ENCODE data around the gene EEF1A2. TPM values are rescaled to one million over a fixed set of nuclear protein-coding genes. Genes with fewer than 3 reads are reported as not detected.
A peak's percentile ranks its signal among the peaks of the same experiment; 100 is the strongest.

EEF1A2 gene
- total and polyA plus RNA-seq, 2 donors (not counting 3 experiments of a cell fraction or from before 2014, with no cell fraction given): 2.7 to 3.4 TPM

DNA sequence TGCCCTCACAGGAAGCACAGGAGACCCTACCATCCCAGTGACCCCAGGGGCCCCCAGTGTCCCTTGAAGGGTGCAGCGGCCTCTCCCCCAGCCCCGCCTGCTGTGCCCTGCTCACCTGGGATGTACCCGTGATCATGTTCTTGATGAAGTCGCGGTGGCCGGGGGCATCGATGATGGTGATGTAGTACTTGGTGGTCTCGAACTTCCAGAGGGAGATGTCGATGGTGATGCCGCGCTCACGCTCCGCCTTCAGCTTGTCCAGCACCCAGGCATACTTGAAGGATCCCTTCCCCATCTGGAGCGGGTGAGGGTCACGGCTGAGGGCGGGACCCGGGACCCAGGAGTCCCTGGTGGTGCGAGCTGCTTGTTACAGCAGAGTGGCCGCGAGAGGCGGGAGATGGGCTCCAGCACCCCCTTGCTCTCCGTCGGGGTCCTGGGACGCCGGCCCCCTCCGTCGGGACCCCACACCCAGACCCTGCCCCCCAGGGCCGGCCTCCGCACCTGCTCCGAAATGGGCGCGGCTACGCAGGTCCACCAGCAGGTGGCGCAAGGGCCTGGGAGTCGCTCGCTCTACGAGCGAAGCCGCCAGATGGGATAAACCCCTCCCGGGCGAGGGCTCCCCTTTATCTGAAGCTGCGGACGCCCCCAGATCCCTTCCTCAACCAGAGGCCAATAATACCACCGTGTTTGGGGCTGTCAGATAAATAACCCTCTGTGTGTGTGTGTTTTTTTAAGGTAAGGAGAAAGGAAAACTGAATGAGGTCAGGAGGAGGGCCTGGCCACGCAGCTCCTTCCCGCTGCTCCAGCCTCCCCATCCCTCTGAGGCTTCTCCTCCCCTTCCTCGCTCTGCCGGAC lies 2.9 kb downstream of the EEF1A2 start:
- ChIA-PET CTCF (interaction anchor here (0.6 to 2.5 kb wide), 33 partner anchors 9 to 787 kb away, joined by 3 to 30 read pairs (median 3); partner anchors contain the start of genes ARFGAP1, HELZ2, PPDPF and PTK6), POLR2A (interaction anchor here (0.5 kb wide), 1 partner anchor 24 kb away, joined by 3 read pairs; no protein-coding TSS in a partner anchor)

More for the DNA sequence above, 2.9 kb downstream of the EEF1A2 start:
- dilution Hi-C loops (cut with MboI; ENCODE audit: extremely low pct_ligation_motif_present, low sequenced_read_pairs): no loop called here
- H2AFZ ChIP-seq (ENCODE audit: low read depth, low read length): peak overlapping the region; percentile 41
- H3K4me2 ChIP-seq (ENCODE audit: insufficient read depth, low read length): no peak overlapping the region
- H3K9me3 ChIP-seq (replicated peaks; ENCODE audit: control insufficient read depth, insufficient read depth, low read length): no peaks in the 10 kb centered on the region
- peak; percentile 31 for FAIRE-seq
- no peaks in the 10 kb centered on the region for H4K20me1 ChIP-seq (replicated peaks; ENCODE audit: control insufficient read depth, extremely low read depth, insufficient read depth, low read length)
- DNase-seq (ENCODE audit: low read depth, low spot score): peak; percentile 44
- peak; percentile 92 to 96 for TF ChIP-seq CTCF (IDR thresholded peaks at IDR 0.05; ENCODE audit: extremely low read depth in 1 of 2, insufficient read depth in 1 of 2, low read depth in 1 of 2, low read length in 2 of 2)
- no peak for TF ChIP-seq GATA2 (IDR thresholded peaks at IDR 0.05; ENCODE audit: insufficient read depth, insufficient read length, low read depth, low read length)
- H3K9ac ChIP-seq (replicated peaks; ENCODE audit: extremely low read depth, insufficient read depth, low read length): no peak overlapping the region
- intact Hi-C loops (cut with micrococcal nuclease): loop anchor here (1.0 to 2.0 kb wide), 3 partner anchors 24 to 624 kb away; partner anchors contain the start of gene PPDPF
- H3K9me1 ChIP-seq (replicated peaks; ENCODE audit: control insufficient read depth, extremely low read depth, insufficient read depth, low read length): no peaks in the 10 kb centered on the region
- H3K79me2 ChIP-seq (ENCODE audit: control insufficient read depth, insufficient read depth, low read length): no peaks in the 10 kb centered on the region
- H3K27ac ChIP-seq (ENCODE audit: insufficient read depth, low read depth, low read length): no peak overlapping the region
- no TSS peak for BruUV-seq (replicated peaks)
- H3K4me1 ChIP-seq (ENCODE audit: control insufficient read depth, extremely low read depth, insufficient read depth, low read length): no peaks in the 10 kb centered on the region
- no peak overlapping the region for H3K4me3 ChIP-seq (replicated peaks in 1 of 3; ENCODE audit: insufficient read depth in 1 of 3, low read depth in 1 of 3, low read length in 3 of 3)
- no peaks in the 10 kb centered on the region for H3K36me3 ChIP-seq (ENCODE audit: control insufficient read depth in 2 of 2, extremely low read depth in 1 of 2, insufficient read depth in 2 of 2, low read length in 2 of 2)
- H3K27me3 ChIP-seq (ENCODE audit: control insufficient read depth in 2 of 2, insufficient read depth in 2 of 2, low read length in 2 of 2): no peaks in the 10 kb centered on the region

Measured in endothelial cell of umbilical vein (primary cell).